Caki2 (cell line): ENCODE measurements around the gene RAB23. TPM values are rescaled to one million over a fixed set of nuclear protein-coding genes. Genes with fewer than 3 reads are reported as not detected.
A peak's percentile ranks its signal among the peaks of the same experiment; 100 is the strongest.

Experiments
- DNase-seq: peaks from one replicate; pipeline ENCODE4 v3.0.0-alpha.2; 2015; ENCODE audit warnings: low read depth
- in situ Hi-C: cut with HindIII; loops from 2 replicates; pipeline ENCODE4 v1.10.0; 2016; ENCODE audit warnings: low sequenced_read_pairs, low pct_unique_long_range_greater_than_20kb, mixed read lengths
- total RNA-seq: library from RNA; depleted of rRNA; stranded (reverse); fragments of >200 nt; shearing (Covaris generic); gene quantifications from 2 replicates; pipeline ENCODE4 v1.2.3, GENCODE V29; 2014; ENCODE audit warnings: low replicate concordance; rRNA removed

The RAB23 gene
- total RNA-seq = 17.0 and 25.2 TPM in 2 replicates

DNA sequence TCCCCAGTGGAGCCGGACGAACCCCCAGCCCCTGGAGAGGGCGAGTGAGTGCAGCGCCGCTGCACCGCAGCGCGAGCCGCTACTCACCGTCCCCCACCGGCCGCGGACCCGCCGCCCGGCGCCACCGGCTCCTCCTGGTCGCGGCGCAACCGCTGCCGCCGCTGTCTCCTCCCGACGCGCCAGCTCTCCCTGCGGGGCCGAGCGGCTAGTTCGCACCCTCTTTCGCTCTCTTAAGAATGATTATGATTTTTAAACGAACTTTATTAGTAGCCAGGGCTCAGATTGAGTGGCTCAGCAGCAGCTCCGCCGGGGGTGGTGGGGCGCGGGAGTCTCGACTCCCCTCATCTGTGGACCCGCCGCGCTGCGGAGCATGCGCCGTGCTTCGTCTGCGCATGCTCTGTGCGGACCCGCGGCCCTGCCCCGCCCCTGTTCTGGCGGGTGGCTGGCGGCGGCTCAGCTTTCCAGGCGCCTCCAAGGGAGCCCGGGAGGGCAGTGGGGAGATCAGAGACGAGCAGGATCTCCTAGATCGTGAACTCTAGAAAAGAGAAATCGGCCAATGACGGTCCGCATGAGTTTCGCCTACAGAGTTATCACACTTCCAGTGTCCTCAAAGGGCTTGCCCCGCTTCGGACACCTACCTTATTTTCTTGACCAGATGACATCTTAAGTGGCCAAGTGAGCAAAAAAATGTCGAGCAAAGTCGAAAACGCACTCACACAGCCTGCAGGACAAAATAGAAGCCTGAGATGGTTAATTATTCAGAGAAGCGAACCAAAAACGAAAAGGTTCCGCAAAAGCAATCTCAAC is at the start of gene RAB23:
TSS of gene RAB23 (minus strand) at position 372 of the 807 bp plus-strand sequence. CDS start 11,927 bp downstream, outside the sequence.
- in situ Hi-C loops = no loop called here
- DNase-seq = peak; percentile 93

DNA sequence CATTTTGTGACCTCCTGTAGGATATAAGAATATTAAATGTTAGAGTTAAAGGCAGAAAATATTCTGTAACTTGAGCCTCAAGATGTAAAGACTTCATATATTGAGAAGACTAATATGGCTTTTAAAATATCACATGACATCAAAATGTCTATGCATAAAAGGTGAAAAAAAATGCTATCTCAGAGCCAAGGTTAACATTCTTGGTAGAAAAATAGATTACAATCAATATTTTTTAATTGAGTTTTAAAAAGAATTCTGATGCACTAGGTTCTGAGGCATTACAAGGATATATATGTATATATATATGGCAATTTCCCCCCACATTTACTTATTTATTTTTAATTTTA is 46.2 kb upstream of the RAB23 start:
- DNase-seq = no peak
- in situ Hi-C loops = no loop called here

DNA sequence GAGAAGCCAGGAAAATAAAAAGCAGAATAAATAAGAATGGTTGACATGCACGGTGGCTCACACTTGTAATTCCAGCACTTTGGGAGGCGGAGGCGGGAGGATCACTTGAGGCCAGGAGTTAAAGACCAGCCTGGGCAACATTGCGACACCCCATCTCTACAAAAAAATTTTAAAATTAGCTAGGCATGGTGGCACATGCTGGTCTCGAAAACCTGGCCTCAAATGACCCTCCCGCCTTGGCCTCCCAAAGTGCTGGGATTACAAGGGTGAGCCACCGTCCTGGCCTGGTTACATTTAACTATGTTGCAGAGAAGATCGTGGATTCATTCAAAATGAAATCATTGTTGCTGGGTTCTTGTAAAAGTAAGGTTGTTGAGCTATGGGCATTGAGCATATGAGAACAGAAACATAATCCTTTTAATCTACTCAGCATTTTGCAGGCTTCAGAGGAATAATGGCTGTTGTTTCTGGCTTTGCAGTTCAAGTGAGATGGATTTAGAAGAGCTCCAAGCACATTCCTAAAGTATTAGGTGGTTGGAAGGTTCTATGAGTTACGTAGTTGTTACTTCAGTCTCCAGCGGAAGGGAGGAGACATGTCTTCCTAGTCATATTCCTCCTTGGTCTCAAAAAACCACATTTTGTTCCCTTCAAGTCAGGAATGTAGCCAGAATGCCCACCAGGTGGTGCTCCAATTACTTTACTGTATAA is 45.6 kb upstream of the RAB23 start:
- in situ Hi-C loops = no loop called here
- peak; percentile 77 for DNase-seq

DNA sequence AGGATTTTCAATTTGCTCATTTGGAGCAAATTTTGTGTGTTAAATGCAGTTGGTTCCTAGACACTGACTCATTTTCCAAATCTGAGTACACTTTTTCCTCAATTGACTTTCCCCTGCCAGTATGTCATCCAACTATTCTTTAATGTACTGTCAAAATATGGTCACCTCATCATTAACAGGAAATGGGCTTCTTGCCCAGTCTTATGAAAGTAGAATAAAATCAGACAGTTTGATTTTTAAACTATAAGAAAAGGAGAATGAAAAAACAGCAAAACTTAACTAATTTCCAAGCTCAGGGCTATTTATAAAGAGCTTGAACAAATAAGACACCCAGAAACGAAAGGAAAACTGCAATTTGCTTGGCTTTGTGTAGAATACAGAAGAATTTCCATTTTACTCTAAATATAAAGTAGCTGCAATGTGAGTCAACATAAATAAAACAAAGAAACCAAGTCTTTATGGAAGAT is 43.7 kb upstream of the RAB23 start:
- in situ Hi-C loops = no loop called here

DNA sequence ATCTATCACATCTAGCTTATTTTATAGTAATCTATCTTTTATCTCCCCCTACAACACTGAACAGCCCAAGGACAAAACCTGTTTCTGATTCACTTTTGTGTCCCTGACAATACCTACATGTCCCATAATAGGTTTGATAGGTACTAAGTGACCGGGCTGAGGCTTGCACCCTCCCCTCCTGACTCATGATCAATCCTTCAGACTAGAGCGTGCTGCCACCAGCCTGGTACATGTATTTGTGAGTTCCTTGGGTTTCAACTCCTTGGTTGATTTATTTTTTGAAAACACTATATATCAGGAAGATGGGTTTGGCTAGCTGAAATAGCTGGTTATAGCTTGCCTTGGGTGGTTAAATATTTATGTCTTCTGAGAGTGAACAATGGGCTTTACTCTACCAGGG is 41.6 kb upstream of the RAB23 start:
- no peak for DNase-seq
- in situ Hi-C loops = no loop called here

More for the DNA sequence above, 43.7 kb upstream of the RAB23 start:
- no peak for DNase-seq

DNA sequence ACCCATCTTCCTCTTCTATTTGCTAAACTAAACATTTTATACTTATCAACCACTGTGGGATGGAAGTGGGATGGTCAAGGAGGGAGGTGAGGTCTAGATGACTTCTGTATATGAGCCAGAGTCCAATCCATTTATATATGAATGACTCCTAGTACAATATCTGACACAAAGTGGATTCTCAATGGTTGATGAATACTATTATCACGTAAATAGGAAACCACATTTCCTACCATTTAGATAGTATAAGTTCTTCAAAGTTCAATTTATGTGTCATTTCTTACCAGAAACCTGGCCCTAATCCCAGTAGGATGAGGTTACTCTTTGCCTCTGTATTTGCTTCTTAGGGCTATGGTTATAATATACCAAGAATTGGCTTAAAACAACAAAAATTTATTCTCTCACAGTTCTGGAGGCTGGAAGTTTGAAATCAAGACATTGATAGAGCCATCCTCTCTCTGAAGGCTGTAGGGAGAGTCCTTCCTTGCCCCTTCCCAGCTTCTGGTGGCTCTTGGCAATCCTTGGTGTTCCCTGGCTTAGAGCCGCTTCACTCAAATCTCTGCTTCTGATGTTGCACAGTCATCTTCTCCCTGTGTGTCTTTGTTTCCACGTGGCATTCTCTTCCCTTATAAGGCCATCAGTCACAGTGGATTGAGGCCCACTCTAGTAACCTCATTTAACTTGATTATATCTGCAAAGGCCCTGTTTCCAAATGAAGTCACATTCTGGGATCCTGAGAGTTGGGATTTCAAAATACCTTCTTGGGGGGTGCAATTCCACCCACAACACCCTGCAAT is 41.0 kb upstream of the RAB23 start:
- DNase-seq = no peak

DNA sequence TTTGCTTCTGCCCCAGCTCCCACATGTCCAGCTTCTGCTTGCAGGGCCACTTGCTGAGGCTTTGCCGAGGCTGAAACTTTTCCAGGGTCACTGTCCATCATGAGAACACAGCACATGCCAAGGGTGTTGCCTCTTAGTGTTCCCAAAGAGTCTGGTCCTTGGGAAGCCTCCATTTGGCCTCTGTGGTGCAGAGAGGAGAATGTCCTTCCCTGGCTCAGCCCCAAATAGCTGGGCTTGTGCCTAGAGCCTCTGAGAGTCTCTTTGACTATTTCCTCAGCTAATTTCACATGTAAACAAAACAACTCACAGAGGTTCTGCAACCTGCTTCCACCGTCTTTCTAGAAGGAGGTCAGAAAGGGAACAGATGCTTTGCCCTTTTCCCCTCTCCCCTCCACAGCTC is 40.4 kb upstream of the RAB23 start:
- no peak for DNase-seq
- in situ Hi-C loops = no loop called here

More for the DNA sequence above, 41.0 kb upstream of the RAB23 start:
- in situ Hi-C loops = no loop called here

DNA sequence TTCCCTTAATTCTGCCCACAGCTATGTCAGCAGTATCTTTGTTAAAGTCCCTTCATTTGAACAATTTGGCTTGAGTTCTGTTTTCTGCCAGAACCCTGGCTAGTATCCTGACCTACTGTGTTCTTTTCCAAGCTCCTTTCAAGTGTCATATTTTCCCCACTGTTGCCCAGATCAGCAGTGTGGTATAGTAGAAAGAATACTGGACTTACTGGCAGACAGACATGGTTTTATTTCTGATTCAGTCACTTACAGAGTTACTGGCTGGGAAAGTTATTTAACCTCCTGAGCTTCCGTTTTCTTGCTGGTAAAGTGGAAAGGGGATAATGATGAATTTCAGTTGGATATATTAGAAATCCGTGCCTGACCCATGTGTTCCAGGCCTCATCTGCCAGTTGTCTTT is 39.8 kb upstream of the RAB23 start:
- DNase-seq = no peak
- in situ Hi-C loops = no loop called here

DNA sequence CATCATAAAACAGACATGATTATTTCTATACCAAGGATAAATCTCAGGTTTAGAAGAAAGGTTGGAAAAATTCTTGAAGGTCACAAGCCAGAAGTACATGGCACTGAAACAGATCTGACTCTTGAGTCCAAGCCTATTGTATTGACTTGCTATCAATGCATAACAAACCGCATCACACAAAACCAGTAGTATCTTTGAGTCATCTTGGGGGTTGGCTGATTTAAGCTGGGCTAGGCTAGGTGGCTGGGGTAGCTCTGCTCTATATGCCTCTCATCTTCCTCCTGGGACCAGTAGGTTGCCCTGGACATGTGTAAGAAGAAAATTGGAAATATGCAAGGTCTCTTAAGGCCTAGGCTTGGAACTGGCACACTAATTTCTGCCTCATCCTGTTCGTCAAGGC is 37.0 kb upstream of the RAB23 start:
- DNase-seq = no peak
- in situ Hi-C loops = no loop called here

DNA sequence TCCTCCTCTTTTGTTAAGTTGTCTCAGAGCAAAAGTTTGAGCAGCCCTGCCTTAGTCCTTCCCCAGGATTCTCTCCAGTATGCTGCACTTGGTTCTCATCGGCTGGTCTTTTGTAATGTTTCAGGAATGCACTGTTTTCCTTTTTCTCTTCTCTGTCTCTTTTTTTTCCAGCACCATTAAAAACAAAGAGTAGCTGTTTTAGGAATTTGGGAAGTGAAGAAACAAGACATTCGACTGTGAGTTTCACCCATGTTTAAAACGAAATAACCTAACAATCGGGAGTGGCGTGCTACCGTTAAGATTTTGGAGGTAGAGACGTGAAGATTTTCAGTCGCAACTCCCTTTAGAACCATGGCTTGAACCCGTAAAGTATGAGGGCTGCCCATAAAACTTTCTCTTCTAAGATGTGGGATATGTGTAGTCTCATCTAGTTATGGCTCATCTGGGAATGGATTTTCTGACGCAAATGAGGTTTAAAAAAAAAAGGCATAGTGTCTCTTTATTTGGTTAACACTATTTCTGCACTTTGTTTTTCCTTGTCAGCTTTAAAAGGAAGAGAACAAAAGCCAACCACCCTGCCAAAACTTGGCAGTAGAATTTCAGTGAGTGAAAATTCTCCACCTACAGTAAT is 35.9 kb upstream of the RAB23 start:
- no peak for DNase-seq
- in situ Hi-C loops = no loop called here

DNA sequence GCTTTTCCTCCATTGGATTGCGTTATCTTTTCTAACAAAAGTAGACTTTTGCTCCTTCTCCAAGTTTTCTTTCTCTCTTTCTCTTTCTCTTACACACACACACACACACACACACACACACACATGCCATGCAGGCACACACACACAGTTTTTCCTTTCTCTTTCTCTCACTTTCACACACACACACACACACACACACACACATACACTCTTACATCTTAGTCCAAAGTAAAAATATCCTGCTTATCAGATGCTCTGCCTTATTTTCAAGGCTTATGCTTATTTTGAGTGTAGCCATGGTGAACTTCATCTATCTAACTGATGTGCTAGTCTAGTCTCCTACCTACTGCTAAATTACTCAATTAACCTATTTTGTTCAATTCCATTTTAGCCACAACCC is 34.4 kb upstream of the RAB23 start:
- in situ Hi-C loops = no loop called here
- no peak for DNase-seq

DNA sequence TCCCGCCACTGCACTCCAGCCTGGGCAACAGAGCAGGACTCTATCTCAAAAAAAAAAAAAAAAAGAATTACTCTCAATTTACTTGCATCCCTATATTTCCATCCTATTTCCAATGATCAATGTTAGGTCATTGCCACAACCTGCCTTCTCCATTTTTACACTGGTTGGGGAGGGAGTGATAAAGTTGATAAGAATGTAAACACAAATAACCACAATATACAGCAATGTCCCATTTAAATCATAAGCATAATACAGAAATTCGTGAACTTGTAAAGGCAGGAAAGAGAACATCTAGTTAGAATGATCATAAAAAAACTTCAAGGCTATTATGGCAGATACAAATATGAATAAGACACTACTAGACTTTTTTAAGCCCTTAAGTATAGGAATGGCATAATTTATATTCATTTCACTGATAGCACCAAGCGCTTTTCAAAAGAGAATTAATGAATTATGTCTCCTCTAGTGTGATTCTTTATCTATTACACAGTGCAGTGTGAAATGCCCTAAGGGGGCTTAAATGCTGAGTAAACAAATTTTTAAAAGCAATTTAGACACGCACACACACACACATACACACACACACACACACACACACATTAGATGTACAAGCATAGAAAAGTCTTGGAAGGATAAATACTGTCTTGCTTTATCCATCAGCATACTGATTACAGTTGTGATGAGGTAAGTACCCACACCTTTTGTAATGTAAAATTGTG is 33.5 kb upstream of the RAB23 start:
- in situ Hi-C loops = no loop called here
- DNase-seq = no peak

DNA sequence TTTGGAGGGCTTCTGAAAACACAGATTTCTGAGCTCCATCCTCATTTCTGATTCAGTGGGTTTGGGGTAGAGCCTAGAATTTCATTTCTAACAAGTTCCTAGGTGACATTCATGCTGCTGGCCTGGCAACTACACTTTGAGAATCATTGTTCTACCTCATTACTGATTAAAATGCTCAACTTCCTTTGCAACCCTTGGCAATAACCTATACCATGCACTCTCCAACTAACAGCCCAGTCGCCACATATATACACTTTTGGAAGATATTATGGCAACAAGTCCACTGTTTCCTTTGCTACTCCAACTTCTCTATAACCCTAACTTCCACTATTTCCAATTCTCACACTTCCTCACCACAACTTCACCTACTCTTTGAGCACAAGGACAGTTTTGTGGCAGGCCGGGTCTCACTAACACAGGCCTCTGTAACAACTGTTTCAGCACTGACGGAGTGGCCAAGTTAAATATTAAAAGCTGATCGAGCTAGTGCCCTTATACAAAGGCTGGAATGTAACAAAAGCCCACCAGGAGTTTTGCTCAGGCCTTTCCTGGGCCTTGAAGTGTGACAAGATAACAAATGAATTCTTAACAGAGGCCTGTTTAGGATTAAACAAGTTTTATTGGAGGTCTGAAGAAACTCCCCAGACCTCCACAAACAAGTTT is 32.1 kb upstream of the RAB23 start:
- in situ Hi-C loops = no loop called here
- DNase-seq = no peak

DNA sequence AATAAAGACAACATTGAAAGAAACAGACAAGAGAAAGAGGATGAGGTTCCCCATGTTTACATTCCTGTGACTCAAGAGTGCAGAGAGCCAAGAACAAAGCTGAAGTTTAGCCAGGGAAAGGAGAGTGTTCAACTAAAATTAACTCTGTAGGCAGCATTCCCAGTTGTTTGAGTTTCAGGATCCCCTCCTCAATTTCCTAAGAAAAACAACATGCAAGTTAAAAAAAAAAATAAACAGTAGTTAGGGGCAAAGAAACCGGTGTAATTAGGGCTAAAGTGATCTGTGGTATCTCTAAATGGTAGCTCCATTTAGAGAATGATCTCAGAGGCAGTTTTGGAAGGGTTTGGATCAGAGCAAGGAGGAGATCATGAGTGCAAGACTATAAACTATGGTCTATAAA is 30.9 kb upstream of the RAB23 start:
- in situ Hi-C loops = no loop called here
- DNase-seq = no peak

DNA sequence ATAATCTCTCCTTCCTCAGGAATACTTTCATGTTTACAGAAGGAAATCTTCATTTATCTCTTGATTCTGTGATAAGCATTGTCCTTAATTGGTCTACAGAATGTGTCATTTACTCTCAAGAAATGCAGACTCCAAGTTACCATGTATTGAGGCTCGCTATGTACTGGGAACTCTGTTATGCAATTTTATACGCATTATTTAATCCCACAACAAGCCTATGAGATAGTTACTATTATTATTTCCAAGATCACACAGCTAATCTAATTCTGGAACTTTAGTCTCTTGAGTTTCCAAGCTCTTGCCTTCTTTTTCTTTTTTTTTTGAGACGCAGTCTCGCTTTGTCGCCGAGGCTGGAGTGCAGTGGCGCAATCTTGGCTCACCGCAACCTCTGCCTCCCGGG is 30.0 kb upstream of the RAB23 start:
- in situ Hi-C loops = no loop called here
- DNase-seq = no peak

DNA sequence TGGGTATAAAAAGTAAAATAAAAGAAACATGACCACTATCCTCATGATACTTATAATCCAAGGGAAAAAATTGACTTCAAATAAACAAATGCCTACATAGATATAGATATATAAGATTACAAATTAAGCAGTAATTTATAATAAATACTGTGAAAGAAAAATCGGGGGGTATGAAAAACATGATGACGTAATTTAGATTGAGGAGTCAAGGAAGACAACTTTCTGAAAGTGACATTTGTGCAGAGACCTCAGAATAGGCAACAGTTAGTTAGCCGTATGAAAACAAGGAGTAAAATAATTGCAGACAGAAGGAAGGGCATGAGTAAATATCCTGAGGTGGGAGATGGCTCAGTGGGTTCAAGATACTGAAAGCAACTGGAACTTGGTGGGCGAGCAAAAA is 28.2 kb upstream of the RAB23 start:
- DNase-seq = no peak
- in situ Hi-C loops = no loop called here

DNA sequence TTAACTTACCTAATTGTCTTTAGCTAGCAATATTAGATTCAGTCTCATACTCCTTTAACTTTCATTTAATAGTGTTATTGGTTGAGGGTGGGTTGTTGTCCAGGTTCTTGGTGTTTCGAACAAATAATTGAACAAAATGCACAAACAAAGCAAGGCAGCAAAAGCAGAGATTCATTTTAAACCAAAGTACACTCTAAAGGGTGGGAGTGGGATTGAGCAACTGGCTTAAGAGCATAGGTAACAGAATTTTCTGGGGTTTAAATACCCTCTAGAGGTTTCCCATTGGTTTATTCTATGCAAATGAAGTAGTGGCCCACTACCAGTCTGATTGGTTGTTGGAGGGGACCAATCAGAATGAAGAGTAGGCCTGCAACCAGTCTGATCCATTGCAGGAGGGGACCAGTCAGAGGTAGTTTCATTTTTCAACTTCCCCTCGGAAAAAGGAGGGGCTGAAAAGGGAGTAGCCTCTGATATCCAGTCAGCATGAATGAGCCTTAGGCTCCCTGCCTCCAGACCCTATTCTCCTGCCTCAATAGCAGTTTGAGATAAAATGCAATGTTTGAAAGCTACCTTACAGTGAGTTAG is 26.3 kb upstream of the RAB23 start:
- in situ Hi-C loops = no loop called here

More for the DNA sequence above, 26.3 kb upstream of the RAB23 start:
- peak; percentile 54 for DNase-seq
